Measurements from ENCODE around the gene ALDH16A1.

Gene ALDH16A1

DNA sequence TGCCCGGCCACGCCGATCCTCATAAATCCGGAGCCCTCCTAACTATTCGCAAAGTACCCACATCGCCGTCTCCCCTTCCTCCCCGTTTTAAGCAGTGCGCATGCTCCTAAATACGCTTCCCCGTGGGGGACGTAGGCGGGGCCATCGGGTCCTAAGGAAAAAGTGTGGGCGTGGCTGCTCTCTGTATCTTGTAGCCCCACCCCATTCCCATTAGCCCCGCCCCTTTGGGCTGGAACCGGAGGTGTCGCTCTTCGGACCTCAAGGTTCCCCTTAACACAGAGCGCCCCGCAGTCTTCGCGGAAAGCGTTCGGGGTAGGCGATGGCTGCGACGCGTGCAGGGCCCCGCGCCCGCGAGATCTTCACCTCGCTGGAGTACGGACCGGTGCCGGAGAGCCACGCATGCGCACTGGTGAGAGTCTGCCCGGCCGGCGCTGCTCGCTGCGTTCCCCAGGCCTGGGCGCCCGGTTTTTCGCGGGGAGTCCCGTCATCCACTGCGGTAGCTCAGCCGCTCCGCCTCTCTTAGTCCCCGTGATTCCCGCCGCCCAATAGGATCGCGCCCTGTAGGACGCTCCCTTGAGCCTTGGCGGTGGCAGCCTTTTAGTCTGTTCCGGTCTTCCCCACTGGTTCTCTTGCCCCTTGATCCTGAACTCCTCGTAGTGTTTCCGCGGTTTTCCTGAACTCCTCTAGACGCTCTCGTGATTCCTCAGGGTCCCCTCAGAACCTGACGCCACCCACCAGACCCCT lies at the start of gene ALDH16A1:
Gene ALDH16A1 (plus strand): TSS at position 213 of the 744 bp plus-strand sequence. CDS start 107 bp downstream, at position 320.
- Mint-ChIP-seq H3K36me3 (peaks cover 7% of the 10 kb centered on the region), H3K9me3 (no peaks in the 10 kb centered on the region), H3K27ac (peak within 1 kb of the TSS; percentile 100), H3K27me3 (no peaks in the 10 kb centered on the region), H3K4me1 (peaks cover 54% of the 10 kb centered on the region), H3K4me3 (peak within 1 kb of the TSS; percentile 94)

DNA sequence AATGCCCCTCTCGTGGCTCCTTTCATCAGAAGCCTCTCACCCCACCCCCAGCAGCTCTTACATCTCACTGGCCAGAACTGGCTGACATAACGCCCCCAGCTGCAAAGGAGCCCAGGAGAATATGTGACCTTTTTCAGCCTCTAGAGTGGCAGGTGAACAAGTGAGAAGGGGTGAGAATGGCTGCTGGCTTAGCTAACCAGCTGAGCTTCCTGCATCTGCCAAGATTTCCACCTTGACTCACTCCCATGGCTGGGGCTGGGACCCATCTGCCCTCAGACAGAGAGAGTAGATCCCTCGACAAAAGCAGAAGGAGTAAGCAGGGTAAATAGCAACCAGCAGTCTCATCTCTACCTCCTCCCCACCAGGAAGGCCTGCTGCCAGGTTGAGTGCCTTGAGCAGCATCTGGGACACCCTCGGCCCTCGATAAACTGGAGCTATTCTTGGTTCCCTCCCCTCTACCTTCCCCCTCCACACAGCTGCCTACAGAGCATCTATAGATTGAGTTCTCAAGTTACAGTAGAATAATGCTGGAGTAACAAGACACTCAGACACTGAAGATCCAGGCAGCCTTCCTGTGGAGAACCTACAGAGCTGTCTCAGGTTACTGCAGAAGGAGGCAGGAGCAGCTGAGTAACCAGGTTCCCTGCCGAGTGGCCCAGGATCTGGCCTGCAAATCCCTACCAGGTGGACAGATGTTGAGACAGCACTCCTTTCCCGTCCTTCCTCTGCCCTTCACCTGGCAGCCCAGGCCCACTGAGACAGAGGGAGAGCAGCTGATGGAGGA lies 49.4 kb upstream of the ALDH16A1 start:
- Mint-ChIP-seq H3K4me3 (no peak overlapping the region), H3K36me3 (no peaks in the 10 kb centered on the region), H3K9me3 (no peaks in the 10 kb centered on the region), H3K27me3 (no peaks in the 10 kb centered on the region), H3K27ac (peak overlapping the region; percentile 30), H3K4me1 (peaks cover 19% of the 10 kb centered on the region)

DNA sequence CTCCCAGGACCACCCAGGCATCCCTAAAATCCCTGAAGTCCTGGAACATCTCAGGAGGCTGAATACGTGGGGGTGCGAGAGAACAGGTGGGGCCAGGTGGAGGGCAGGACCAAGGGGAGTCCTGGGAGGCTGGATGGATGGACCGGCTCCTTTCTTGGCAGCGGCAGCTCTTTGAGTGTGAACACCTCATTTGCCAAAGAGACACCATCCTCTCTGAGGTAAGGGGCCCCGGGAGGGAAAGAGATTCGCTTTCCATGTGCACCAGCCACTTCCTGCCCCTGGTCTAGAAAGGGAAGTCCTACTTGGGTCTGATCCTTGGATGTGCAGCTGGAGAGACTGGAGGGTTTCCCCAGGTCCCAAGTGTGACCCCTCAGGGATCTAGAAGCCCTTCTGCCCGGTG lies 45.9 kb upstream of the ALDH16A1 start:
- H3K9me3 Mint-ChIP-seq = no peaks in the 10 kb centered on the region
- H3K36me3 Mint-ChIP-seq = no peaks in the 10 kb centered on the region
- no peak overlapping the region for H3K27ac Mint-ChIP-seq
- H3K27me3 Mint-ChIP-seq = no peaks in the 10 kb centered on the region
- no peak overlapping the region for H3K4me3 Mint-ChIP-seq
- H3K4me1 Mint-ChIP-seq = peaks cover 43% of the 10 kb centered on the region

DNA sequence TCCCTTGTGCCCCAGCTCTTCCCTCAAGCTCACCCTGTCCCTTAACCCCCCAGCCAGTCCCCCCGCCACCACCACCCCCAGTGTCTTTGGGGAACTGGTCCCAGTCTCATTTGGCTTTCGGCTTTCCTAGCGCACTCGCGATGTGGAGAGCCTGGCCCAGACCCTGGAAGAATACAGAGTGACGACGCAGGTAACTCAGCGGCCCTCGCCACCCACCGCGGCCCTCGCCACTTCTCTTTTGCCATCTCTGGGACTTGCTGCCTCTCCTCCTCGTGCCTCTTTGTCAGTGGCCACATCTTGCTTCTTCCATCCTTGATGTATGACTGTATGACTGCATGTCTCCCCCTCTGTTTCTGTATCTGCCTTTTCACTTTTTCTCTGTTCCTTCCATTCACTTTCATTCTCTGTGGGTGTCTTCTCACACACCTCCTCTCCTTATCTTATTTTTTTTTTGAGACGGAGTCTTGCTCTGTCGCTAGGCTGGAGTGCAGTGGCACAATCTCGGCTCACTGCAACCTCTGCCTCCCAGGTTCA lies 45.5 kb upstream of the ALDH16A1 start:
- Mint-ChIP-seq H3K27me3 (no peaks in the 10 kb centered on the region), H3K27ac (peak overlapping the region; percentile 26), H3K36me3 (no peaks in the 10 kb centered on the region), H3K4me1 (peaks cover 48% of the 10 kb centered on the region), H3K9me3 (no peaks in the 10 kb centered on the region), H3K4me3 (no peak overlapping the region)

DNA sequence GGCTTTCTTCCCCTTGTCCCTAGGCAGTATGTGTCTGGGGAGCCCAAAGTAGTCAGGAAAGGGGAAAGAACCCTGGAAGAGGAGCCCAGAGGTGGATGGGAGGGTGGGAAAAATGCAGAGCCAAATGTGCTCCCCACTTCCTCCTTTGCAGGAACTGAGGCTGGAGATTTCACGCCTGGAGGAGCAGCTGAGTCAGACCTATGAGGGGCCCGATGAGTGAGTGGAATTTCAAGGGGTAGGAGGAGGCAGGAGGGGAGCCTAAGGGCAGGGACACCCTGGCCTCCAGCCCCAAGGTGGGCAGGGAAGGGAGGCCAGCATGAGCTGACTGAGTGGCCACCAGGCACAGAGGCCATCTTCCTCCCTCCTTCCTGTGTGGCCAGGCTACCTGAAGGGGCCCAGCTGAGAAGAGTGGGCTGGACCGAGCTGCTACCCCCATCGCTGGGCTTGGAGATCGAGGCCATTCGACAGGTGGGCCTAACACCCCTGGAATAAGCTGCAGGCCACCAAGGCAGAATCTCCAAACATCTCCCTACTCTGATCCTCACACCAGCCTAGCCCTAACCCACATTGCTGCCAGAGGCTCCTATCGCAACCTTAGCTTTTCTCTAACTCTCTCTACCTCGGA lies 44.1 kb upstream of the ALDH16A1 start:
- no peaks in the 10 kb centered on the region for H3K9me3 Mint-ChIP-seq
- no peaks in the 10 kb centered on the region for H3K36me3 Mint-ChIP-seq
- H3K27ac Mint-ChIP-seq = peak overlapping the region; percentile 52
- no peaks in the 10 kb centered on the region for H3K27me3 Mint-ChIP-seq
- H3K4me1 Mint-ChIP-seq = peaks cover 49% of the 10 kb centered on the region
- H3K4me3 Mint-ChIP-seq = peak overlapping the region; percentile 47

DNA sequence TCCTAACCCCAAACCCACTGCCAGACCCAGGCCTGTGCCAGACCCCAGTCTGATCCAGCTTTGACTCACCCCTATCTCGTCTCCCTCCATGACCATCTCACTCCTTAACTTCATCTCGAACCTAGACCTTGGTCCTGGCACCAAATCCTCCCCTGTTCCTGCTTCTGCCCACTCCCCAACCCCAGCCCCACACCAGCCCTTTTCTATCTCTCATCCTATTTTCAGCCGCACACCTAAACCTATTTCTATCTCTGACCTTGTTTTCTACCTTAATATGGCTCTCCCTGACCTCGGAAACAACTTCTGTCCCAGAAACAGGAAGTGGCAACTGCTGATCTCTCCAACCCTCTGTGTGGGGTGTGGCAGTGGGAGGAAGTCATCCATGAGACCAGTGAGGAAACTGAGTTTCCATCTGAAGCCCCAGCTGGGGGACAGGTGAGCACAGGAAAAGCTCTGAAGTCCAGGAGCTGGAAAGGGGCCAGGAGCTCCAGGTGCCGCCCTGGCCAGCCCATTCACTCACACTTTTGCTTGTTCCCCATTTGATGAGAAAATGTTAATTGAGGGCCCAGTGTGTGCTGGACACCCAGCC lies 43.5 kb upstream of the ALDH16A1 start:
- H3K36me3 Mint-ChIP-seq = no peaks in the 10 kb centered on the region
- peak overlapping the region; percentile 47 for H3K4me3 Mint-ChIP-seq
- no peaks in the 10 kb centered on the region for H3K9me3 Mint-ChIP-seq
- peaks cover 49% of the 10 kb centered on the region for H3K4me1 Mint-ChIP-seq
- no peaks in the 10 kb centered on the region for H3K27me3 Mint-ChIP-seq
- peak overlapping the region; percentile 52 for H3K27ac Mint-ChIP-seq

DNA sequence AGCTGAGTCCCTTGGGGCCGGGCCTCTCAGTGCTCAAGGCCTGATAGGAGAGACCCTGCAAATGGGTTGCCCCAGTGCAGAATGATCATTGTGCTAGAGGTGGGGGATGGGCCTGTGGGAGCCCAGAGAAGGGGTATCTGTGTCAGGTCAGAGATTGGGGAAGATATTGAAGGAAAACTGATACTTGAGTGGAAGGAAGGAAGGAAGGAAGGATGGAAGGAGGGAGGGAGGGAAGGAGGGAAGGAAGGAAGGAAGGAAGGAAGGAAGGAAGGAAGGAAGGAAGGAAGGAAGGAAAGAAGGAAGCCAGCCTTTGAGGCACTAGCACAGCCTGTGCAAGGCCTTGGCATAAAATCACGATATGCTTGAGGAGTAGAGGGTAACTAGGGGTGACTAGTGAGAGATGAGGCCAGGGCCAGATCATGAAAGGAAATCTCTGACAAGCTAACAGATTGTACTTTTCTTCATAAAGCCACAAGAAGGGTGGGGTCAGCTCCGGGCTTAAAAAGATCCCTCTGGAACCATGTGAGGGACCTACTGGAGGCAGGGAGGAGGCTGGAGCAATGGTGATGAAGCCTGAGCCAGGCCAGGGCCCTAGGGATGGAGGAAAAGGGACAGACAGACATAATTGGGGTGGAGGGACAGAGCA lies 41.2 kb upstream of the ALDH16A1 start:
- Mint-ChIP-seq H3K4me1 (peaks cover 49% of the 10 kb centered on the region), H3K36me3 (no peaks in the 10 kb centered on the region), H3K27ac (no peak overlapping the region), H3K4me3 (peak overlapping the region; percentile 4), H3K9me3 (no peaks in the 10 kb centered on the region), H3K27me3 (no peaks in the 10 kb centered on the region)

DNA sequence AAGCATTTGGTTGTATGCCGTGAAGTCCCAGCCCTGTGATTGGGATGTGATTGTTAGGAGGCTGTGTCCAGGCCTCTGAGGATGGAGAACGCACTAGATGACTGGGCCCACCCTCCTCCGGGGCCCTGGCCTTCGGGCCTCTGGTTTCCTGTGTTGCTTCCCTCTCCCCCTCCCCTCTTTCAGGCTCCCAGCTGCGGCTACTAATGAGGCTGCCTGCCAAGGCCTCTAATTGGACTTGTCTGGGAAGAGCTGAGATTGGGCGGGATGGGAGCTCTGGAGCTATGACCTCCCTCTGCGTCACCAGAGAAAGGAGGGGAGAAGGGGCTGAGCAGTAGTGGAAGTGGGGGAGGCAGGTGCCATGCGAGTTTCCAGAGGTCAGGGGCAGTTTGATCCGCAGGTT lies 39.7 kb upstream of the ALDH16A1 start:
- Mint-ChIP-seq H3K4me3 (no peak overlapping the region), H3K4me1 (peaks cover 39% of the 10 kb centered on the region)

DNA sequence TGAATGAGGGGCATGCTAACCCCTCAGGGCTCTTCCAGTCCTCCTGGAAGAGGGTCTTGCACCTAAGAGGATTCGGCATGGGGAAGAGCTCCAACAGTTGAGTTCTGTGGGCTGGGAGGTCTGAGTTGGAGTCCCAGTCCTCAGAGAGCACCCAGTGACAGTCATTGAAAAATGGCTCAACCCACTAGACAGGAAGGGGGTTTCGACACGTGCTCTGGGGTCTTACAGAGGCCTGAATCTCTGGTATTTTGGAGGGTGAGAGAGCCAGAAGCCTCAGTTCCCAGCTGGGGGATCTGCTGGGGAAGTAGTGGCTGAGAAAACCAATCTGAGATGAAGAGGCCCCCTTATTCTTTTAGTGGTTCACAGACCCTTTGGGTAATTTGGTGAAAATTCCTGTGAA lies 38.8 kb upstream of the ALDH16A1 start:
- Mint-ChIP-seq H3K4me1 (peaks cover 30% of the 10 kb centered on the region), H3K27ac (no peak overlapping the region), H3K27me3 (peaks cover 8% of the 10 kb centered on the region)

More for the DNA sequence above, 39.7 kb upstream of the ALDH16A1 start:
- no peak overlapping the region for H3K27ac Mint-ChIP-seq
- no peaks in the 10 kb centered on the region for H3K9me3 Mint-ChIP-seq
- H3K27me3 Mint-ChIP-seq = peaks cover 4% of the 10 kb centered on the region
- H3K36me3 Mint-ChIP-seq = no peaks in the 10 kb centered on the region

DNA sequence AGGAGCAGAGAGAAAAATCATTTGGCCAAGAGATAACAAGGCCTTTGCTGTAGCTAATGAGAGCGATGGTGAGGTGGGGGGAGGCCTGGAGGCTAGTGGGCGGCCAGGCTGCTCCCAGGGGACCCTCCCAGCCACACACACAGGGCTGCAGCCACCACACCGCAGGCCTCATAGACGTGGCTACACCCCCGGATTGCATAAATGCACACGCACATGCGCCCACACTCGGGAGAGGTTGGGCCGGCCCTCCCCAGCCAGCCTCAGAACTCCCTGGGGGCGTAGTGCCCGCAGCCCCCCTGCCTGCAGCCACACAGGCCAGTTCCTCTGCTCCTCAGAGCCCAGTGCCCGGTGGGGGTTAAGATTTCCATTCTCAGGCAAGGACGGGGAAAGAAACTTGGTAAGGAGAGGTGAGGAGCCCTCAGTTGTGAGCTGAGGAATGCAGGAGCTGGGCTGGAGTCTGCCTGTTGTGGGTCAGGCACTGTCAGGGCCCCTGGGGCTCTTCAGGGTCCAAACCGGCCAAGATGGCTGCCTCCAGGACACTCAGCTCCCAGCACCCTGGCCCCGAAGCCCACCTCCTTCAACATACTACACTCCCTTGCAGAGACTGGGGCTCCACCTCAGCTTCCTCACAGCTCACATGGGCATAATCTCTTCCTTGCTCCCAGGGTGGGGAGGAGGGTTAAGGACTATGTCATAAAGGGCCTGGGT lies 37.8 kb upstream of the ALDH16A1 start:
- peak overlapping the region; percentile 52 for H3K27ac Mint-ChIP-seq

More for the DNA sequence above, 38.8 kb upstream of the ALDH16A1 start:
- Mint-ChIP-seq H3K4me3 (no peak overlapping the region), H3K9me3 (no peaks in the 10 kb centered on the region), H3K36me3 (no peaks in the 10 kb centered on the region)

DNA sequence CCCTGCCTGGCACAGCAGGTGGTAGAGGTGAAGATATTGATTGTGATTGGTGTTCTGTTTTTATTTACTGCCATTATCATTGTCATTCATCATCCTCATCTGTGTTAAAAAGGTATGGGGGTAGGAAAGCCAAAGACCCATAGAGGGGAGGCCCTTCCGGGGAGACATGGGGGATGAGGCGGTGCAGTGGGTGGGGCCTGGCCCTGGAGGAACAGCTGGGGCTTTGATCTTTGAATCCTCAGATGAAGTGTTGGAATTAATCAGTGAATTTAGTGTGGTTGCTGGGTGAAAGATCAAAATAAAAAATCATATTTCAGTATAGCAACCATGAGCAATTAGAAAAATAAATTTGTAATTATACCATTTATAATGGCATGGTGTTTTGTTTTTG lies 37.2 kb upstream of the ALDH16A1 start:
- Mint-ChIP-seq H3K4me3 (no peak overlapping the region), H3K36me3 (no peaks in the 10 kb centered on the region), H3K9me3 (no peaks in the 10 kb centered on the region), H3K27ac (peak overlapping the region; percentile 52), H3K27me3 (peaks cover 20% of the 10 kb centered on the region), H3K4me1 (peaks cover 19% of the 10 kb centered on the region)

More for the DNA sequence above, 37.8 kb upstream of the ALDH16A1 start:
- Mint-ChIP-seq H3K27me3 (peaks cover 17% of the 10 kb centered on the region), H3K9me3 (no peaks in the 10 kb centered on the region), H3K4me1 (peaks cover 20% of the 10 kb centered on the region), H3K4me3 (no peak overlapping the region), H3K36me3 (no peaks in the 10 kb centered on the region)

DNA sequence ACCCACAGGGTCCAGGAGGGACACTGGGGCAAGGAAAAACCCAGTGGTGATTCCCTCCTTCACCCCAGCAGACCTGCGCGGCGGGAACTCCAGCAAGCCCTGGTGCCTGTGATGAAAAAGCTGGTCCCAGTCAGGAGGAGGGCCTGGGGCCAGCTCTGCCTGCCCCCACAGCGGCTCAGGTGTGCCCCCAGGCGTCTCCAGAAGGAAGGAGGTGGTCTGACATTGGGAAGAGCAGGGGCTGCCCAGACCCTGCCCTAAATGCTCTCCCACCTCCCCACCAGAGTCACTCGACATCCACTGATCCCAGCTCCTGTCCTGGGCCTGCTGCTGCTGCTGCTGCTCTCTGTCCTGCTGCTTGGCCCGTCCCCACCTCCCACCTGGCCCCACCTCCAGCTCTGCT lies 35.9 kb upstream of the ALDH16A1 start:
- Mint-ChIP-seq H3K36me3 (no peaks in the 10 kb centered on the region), H3K4me1 (peaks cover 18% of the 10 kb centered on the region), H3K9me3 (no peaks in the 10 kb centered on the region), H3K4me3 (no peak overlapping the region), H3K27ac (no peak overlapping the region), H3K27me3 (peaks cover 30% of the 10 kb centered on the region)

DNA sequence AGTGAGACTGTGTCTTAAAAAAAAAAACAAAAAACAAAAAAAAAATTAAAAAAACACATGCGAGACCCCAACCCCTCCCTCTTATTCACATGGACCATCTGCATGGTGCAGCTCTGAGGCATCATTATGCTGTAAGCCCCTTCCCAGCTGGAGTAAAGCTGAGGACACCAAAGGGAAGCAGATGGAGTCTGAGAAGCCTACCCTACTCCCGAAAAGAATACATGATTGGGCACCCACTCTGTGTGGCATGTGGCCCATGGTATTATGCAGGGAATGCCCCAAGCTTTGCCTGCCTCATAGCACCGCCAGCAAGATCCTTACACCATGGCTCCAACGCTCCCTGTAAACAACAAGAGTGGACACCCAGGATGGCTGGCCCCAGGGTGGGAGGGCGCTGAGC lies 34.5 kb upstream of the ALDH16A1 start:
- peaks cover 36% of the 10 kb centered on the region for H3K27me3 Mint-ChIP-seq
- no peaks in the 10 kb centered on the region for H3K36me3 Mint-ChIP-seq

DNA sequence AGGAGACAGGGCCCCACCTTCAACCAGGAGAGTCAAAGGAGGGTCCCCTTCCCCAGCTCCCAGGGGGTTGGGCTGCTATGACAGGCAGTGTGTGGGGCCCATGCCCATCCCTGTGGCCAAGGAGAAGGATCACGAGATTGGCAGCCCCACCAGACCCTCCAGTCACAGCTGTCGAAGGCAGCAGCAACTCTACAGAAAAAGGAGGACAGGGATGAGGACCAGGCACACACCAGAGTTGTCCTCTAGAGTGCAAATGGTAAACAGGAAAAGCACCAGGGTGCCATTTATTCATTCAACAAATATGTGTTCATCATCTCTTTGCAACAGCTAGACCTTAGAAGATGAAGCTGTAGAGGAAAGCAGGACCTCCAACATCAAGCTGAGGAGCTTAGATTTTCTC lies 33.9 kb upstream of the ALDH16A1 start:
- H3K27me3 Mint-ChIP-seq = peaks cover 41% of the 10 kb centered on the region
- H3K4me1 Mint-ChIP-seq = peaks cover 28% of the 10 kb centered on the region
- H3K4me3 Mint-ChIP-seq = no peak overlapping the region
- no peak overlapping the region for H3K27ac Mint-ChIP-seq
- H3K36me3 Mint-ChIP-seq = no peaks in the 10 kb centered on the region
- no peaks in the 10 kb centered on the region for H3K9me3 Mint-ChIP-seq

More for the DNA sequence above, 34.5 kb upstream of the ALDH16A1 start:
- Mint-ChIP-seq H3K27ac (no peak overlapping the region), H3K9me3 (no peaks in the 10 kb centered on the region), H3K4me3 (no peak overlapping the region), H3K4me1 (peaks cover 22% of the 10 kb centered on the region)

Data from activated naive CD4-positive, alpha-beta T cell treated with anti-CD3 and anti-CD28 coated beads, Interleukin-2, amount 50 U/mL, for 24 hours (primary cell).